GM12878 (cell line): Measurements from ENCODE around the gene RNU6-1. TPM values are rescaled to one million over a fixed set of nuclear protein-coding genes. Genes with fewer than 3 reads are reported as not detected.

ENCODE experiments used
- ATAC-seq: fragments of 200-7000 bp; cut with Tn5 transposase; 3 replicates; pipeline ENCODE4 v1.9.1; 2020; ENCODE audit warnings: mild to moderate bottlenecking, moderate library complexity
- BruUV-seq: library from RNA; stranded (reverse); fragments of 400-500 nt; replicated peaks from 2 replicates; lab custom pipeline; 2021; lab: Mats Ljungman, UMichigan
- CTCF ChIA-PET: fragments of 300-600 bp; sonication (Branson Sonifier 250); formaldehyde crosslinking; extraction: SDS; loops from one replicate; lab custom pipeline; 2021; ENCODE audit warnings: inconsistent platforms; lab: Yijun Ruan, JAX
- POLR2A ChIA-PET: fragments of 350-600 bp; formaldehyde crosslinking; extraction: SDS; loops from one replicate; lab custom pipeline; 2021; ENCODE audit warnings: inconsistent platforms; lab: Charles Lee
- RAD21 ChIA-PET: fragments of 300-600 bp; sonication (Branson Sonifier 250); formaldehyde crosslinking; loops from one replicate; lab custom pipeline; 2023; ENCODE audit warnings: antibody characterized with exemption; ENCODE audit not compliant: unreplicated experiment; lab: Charles Lee
- SMC1A ChIA-PET: fragments of 300-600 bp; sonication (Branson Sonifier 250); formaldehyde crosslinking; loops from one replicate; lab custom pipeline; 2023; ENCODE audit not compliant: unreplicated experiment, uncharacterized antibody; lab: Charles Lee
- DNase-seq: peaks from one replicate; pipeline ENCODE4 v3.0.0-alpha.2; 2011; ENCODE audit warnings: low read depth, low spot score
- FAIRE-seq: peaks from 3 replicates; lab custom pipeline; 2011; peaks lifted over from hg19 to GRCh38; lab: Jason Lieb, UNC
- H2AFZ ChIP-seq: 2 replicates; pipeline ENCODE4 v1.6.0; 2011; ENCODE audit warnings: low read depth, low read length, control low read depth; ENCODE audit not compliant: control insufficient read depth
- H3K27ac ChIP-seq: 2 replicates; pipeline ENCODE4 v1.5.1; 2011; ENCODE audit warnings: control low read depth; ENCODE audit not compliant: control insufficient read depth, insufficient read depth
- H3K27me3 ChIP-seq, 2 experiments: replicated peaks in 1 of 2; 2 replicates each; pipeline versions ENCODE4 v1.6.0 to v1.6.1; 2011; ENCODE audit warnings: low read length in 1 of 2; ENCODE audit not compliant: control insufficient read depth in 2 of 2, insufficient read depth in 2 of 2
- H3K36me3 ChIP-seq, 2 experiments: 2 replicates each; pipeline ENCODE4 v1.5.1; 2011; ENCODE audit warnings: low read length in 1 of 2; ENCODE audit not compliant: control insufficient read depth in 2 of 2, insufficient read depth in 2 of 2
- H3K4me1 ChIP-seq: 2 replicates; pipeline ENCODE4 v1.6.1; 2011; ENCODE audit warnings: mild to moderate bottlenecking, low read length, moderate library complexity, mixed read lengths; ENCODE audit not compliant: control insufficient read depth, insufficient read depth
- H3K4me2 ChIP-seq: 2 replicates; pipeline ENCODE4 v1.6.0; 2011; ENCODE audit warnings: control low read depth; ENCODE audit not compliant: control insufficient read depth, insufficient read depth
- H3K4me3 ChIP-seq: fragments of 200-600 bp; sonication (generic); 2 replicates; pipeline ENCODE4 v1.5.1; 2016
- H3K79me2 ChIP-seq: 2 replicates; pipeline ENCODE4 v1.6.0; 2011; ENCODE audit warnings: low read length; ENCODE audit not compliant: control insufficient read depth, insufficient read depth
- H3K9ac ChIP-seq: 2 replicates; pipeline ENCODE4 v1.8.0; 2011; ENCODE audit warnings: low read length, control low read depth, mixed read lengths; ENCODE audit not compliant: control insufficient read depth, insufficient read depth
- H3K9me3 ChIP-seq: replicated peaks from 3 replicates; pipeline ENCODE4 v1.5.1; 2011; ENCODE audit warnings: mild to moderate bottlenecking, low read length; ENCODE audit not compliant: control insufficient read depth, insufficient read depth
- H4K20me1 ChIP-seq: 2 replicates; pipeline ENCODE4 v1.6.0; 2011; ENCODE audit not compliant: control insufficient read depth, insufficient read depth
- ASH2L ChIP-seq: fragments of 300-600, 200-600 bp; sonication (generic); IDR thresholded peaks from 2 replicates; pipeline ENCODE4 v1.6.1; 2017; ENCODE audit warnings: low read depth, mild to moderate bottlenecking, borderline replicate concordance
- ATF3 ChIP-seq: IDR thresholded peaks from 2 replicates; pipeline ENCODE4 v1.6.1; 2011; ENCODE audit warnings: low read depth, mild to moderate bottlenecking, low read length, moderate library complexity, borderline replicate concordance; ENCODE audit errors: extremely low read depth
- CREM ChIP-seq: IDR thresholded peaks from 2 replicates; pipeline ENCODE4 v1.6.1; 2014; ENCODE audit warnings: antibody characterized with exemption, low read depth
- PKNOX1 ChIP-seq: fragments of 450-650 bp; IDR thresholded peaks from 2 replicates; pipeline ENCODE4 v1.6.1; 2016; ENCODE audit warnings: mild to moderate bottlenecking
- PML ChIP-seq: IDR thresholded peaks from 2 replicates; pipeline ENCODE4 v1.6.1; 2012; ENCODE audit warnings: low read length, inconsistent platforms
- WGBS: methylation state at CpG from one replicate; pipeline ENCODE4 v1.1.6; 2016; ENCODE audit warnings: low lambda C conversion rate; ENCODE audit not compliant: insufficient replicate concordance, insufficient coverage; ENCODE audit errors: missing lambda C conversion rate; 5-methylcytosine and 5-hydroxymethylcytosine counted together
- in situ Hi-C: fragments of 300-500 bp; cut with MboI; formaldehyde crosslinking; loops from 9 replicates; pipeline ENCODE4 v1.14.3; 2018; ENCODE audit warnings: mixed read lengths
- intact Hi-C: fragments of 100-400 bp; cut with micrococcal nuclease; formaldehyde crosslinking; loops from one replicate; pipeline ENCODE4 v1.14.2; 2022; ENCODE audit not compliant: unreplicated experiment
- polyA plus RNA-seq, 11 experiments: library from polyadenylated mRNA; depleted of rRNA in 4 of 11; unstranded in 6 of 11; stranded (reverse) in 5 of 11; fragments of >200 nt; fragmentation: Nextera tagmentation in 4 of 11; fragmentation: Illumina TruSeq in 1 of 11; extraction: Ambion mirVana in 4 of 11; extraction: Trizol in 1 of 11; gene quantifications; 1 replicate in 1 of 11; 2 replicates in 10 of 11; pipeline versions ENCODE4 v1.2.1 to v1.2.3, GENCODE V29; 2011 to 2016; ENCODE audit warnings: inconsistent platforms in 2 of 11, missing spikeins in 2 of 11, low read depth in 1 of 11
- total RNA-seq, 4 experiments: library from RNA; depleted of rRNA in 3 of 4; stranded (reverse); fragments of >200 nt in 3 of 4; fragmentation: Illumina TruSeq in 1 of 4; extraction: Trizol in 1 of 4; gene quantifications; 2 replicates each; pipeline versions ENCODE4 v1.2.1 to v1.2.3, GENCODE V29; 2013 to 2021
- TF ChIP-seq, protein P1 (sequence below): IDR thresholded peaks from 2 replicates; pipeline ENCODE4 v1.6.1; 2012; ENCODE audit warnings: mild to moderate bottlenecking, low read depth, low read length

Gene RNU6-1
- total and polyA plus RNA-seq, 10 of the 15 experiments (the other 5 are each of a cell fraction or from before 2014, with no cell fraction given): not detected

- TF ChIP-seq ASH2L: no peak
- FAIRE-seq (no peak), ATAC-seq (no peak), DNase-seq (no peak)
- H3K9me3 ChIP-seq: peaks cover 11% of the 10 kb centered on the region; the same call in 2 of the 3 replicates
- WGBS: 89% methylated on average over 4 of the region's 4 CpGs
- no peak overlapping the region for H3K4me3 ChIP-seq
- H4K20me1 ChIP-seq: no peaks in the 10 kb centered on the region
- BruUV-seq: no TSS peak
- RAD21 ChIA-PET: no interaction called here
- no peak overlapping the region for H3K9ac ChIP-seq
- H3K79me2 ChIP-seq: no peaks in the 10 kb centered on the region
- no peaks in the 10 kb centered on the region for H3K27me3 ChIP-seq
- SMC1A ChIA-PET: no interaction called here
- intact Hi-C loops (no loop called here), in situ Hi-C loops (no loop called here)
- no peak overlapping the region for H2AFZ ChIP-seq
- POLR2A ChIA-PET: no interaction called here
- H3K36me3 ChIP-seq: no peaks in the 10 kb centered on the region
- H3K4me2 ChIP-seq: no peak overlapping the region
- H3K4me1 ChIP-seq: peaks cover 17% of the 10 kb centered on the region
- CTCF ChIA-PET: no interaction called here
- H3K27ac ChIP-seq: no peak overlapping the region
Measured at GRCh38 chr15:67865766-67866165, 25.9 kb upstream of the RNU6-1 start.

GRCh38 chr15:67865331-67865730 lies 25.5 kb upstream of the RNU6-1 start:
- intact Hi-C loops (no loop called here), in situ Hi-C loops (no loop called here)
- no peak overlapping the region for H3K27ac ChIP-seq
- H4K20me1 ChIP-seq: no peaks in the 10 kb centered on the region
- peaks cover 7% of the 10 kb centered on the region; the same call in 2 of the 3 replicates for H3K9me3 ChIP-seq
- ChIA-PET RAD21 (no interaction called here), CTCF (no interaction called here), SMC1A (no interaction called here), POLR2A (no interaction called here)
- WGBS: 76% methylated on average over 3 of the region's 3 CpGs
- no peaks in the 10 kb centered on the region for H3K36me3 ChIP-seq
- TF ChIP-seq PKNOX1 (no peak), CREM (no peak), PML (no peak), ATF3 (no peak)
- TF ChIP-seq, protein P1, sequence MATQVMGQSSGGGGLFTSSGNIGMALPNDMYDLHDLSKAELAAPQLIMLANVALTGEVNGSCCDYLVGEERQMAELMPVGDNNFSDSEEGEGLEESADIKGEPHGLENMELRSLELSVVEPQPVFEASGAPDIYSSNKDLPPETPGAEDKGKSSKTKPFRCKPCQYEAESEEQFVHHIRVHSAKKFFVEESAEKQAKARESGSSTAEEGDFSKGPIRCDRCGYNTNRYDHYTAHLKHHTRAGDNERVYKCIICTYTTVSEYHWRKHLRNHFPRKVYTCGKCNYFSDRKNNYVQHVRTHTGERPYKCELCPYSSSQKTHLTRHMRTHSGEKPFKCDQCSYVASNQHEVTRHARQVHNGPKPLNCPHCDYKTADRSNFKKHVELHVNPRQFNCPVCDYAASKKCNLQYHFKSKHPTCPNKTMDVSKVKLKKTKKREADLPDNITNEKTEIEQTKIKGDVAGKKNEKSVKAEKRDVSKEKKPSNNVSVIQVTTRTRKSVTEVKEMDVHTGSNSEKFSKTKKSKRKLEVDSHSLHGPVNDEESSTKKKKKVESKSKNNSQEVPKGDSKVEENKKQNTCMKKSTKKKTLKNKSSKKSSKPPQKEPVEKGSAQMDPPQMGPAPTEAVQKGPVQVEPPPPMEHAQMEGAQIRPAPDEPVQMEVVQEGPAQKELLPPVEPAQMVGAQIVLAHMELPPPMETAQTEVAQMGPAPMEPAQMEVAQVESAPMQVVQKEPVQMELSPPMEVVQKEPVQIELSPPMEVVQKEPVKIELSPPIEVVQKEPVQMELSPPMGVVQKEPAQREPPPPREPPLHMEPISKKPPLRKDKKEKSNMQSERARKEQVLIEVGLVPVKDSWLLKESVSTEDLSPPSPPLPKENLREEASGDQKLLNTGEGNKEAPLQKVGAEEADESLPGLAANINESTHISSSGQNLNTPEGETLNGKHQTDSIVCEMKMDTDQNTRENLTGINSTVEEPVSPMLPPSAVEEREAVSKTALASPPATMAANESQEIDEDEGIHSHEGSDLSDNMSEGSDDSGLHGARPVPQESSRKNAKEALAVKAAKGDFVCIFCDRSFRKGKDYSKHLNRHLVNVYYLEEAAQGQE: no peak
- no peak overlapping the region for H3K9ac ChIP-seq
- ATAC-seq: no peak
- FAIRE-seq: no peak
- no peak for DNase-seq
- BruUV-seq: no TSS peak
- H3K4me2 ChIP-seq: no peak overlapping the region
- H3K4me1 ChIP-seq: peaks cover 19% of the 10 kb centered on the region
- no peaks in the 10 kb centered on the region for H3K27me3 ChIP-seq
- H3K79me2 ChIP-seq: no peaks in the 10 kb centered on the region
- no peak overlapping the region for H3K4me3 ChIP-seq
- H2AFZ ChIP-seq: no peak overlapping the region
